Neural cell (in vitro differentiated cells): ENCODE data around the gene TNS3. TPM values are rescaled to one million over a fixed set of nuclear protein-coding genes. Genes with fewer than 3 reads are reported as not detected.

Experiments
- H2AFZ ChIP-seq: fragments of 200-600, 300-800 bp; sonication (generic), shearing (Covaris generic); 2 replicates; pipeline ENCODE4 v1.6.0; 2014; ENCODE audit warnings: low read depth, mild to moderate bottlenecking, antibody characterized with exemption, low read length, moderate library complexity
- H3F3A ChIP-seq: fragments of 200-600 bp; shearing (Covaris generic); 2 replicates; pipeline ENCODE4 v1.6.1; 2016; ENCODE audit warnings: mild to moderate bottlenecking, moderate library complexity, mixed read lengths, antibody characterized with exemption, low read length; ENCODE audit not compliant: insufficient read depth, poor library complexity, severe bottlenecking
- H3K27ac ChIP-seq: fragments of 200-600, 300-800 bp; sonication (generic), shearing (Covaris generic); 2 replicates; pipeline ENCODE4 v1.5.1; 2014; ENCODE audit warnings: mild to moderate bottlenecking, low read length, moderate library complexity
- H3K27me3 ChIP-seq: fragments of 300-800, 200-600 bp; sonication (generic), shearing (Covaris generic); 2 replicates; pipeline ENCODE4 v1.6.0; 2014; ENCODE audit warnings: mild to moderate bottlenecking, low read depth, low read length, moderate library complexity; ENCODE audit not compliant: insufficient read depth
- H3K36me3 ChIP-seq: fragments of 300-800, 200-600 bp; sonication (generic), shearing (Covaris generic); 2 replicates; pipeline ENCODE4 v1.5.1; 2014; ENCODE audit warnings: mild to moderate bottlenecking, antibody characterized with exemption, low read length, moderate library complexity; ENCODE audit not compliant: insufficient read depth
- H3K4me2 ChIP-seq: fragments of 300-800, 200-600 bp; sonication (generic), shearing (Covaris generic); 2 replicates; pipeline ENCODE4 v1.6.0; 2014; ENCODE audit warnings: mild to moderate bottlenecking, low read length
- H3K4me3 ChIP-seq: fragments of 300-800, 200-600 bp; sonication (generic), shearing (Covaris generic); 2 replicates; pipeline ENCODE4 v1.5.1; 2014; ENCODE audit warnings: mild to moderate bottlenecking, low read length, moderate library complexity
- H3K79me2 ChIP-seq: fragments of 200-600 bp; shearing (Covaris generic); replicated peaks from 2 replicates; pipeline ENCODE4 v1.6.0; 2014; ENCODE audit warnings: mild to moderate bottlenecking, low read length, moderate library complexity; ENCODE audit not compliant: insufficient read depth
- H3K9ac ChIP-seq: fragments of 300-800, 200-600 bp; sonication (generic), shearing (Covaris generic); 2 replicates; pipeline ENCODE4 v1.6.1; 2016; ENCODE audit warnings: mild to moderate bottlenecking, low read length, mixed read lengths
- H3K9me2 ChIP-seq: fragments of 200-600 bp; shearing (Covaris generic); 2 replicates; pipeline ENCODE4 v1.6.1; 2016; ENCODE audit warnings: mild to moderate bottlenecking, low read length, mixed read lengths; ENCODE audit not compliant: insufficient read depth
- H3K9me3 ChIP-seq: fragments of 200-600, 300-800 bp; sonication (generic), shearing (Covaris generic); 2 replicates; pipeline ENCODE4 v1.6.1; 2016; ENCODE audit warnings: mild to moderate bottlenecking, mixed run types, low read length, moderate library complexity, mixed read lengths
- H4K20me1 ChIP-seq: fragments of 200-600 bp; shearing (Covaris generic); 2 replicates; pipeline ENCODE4 v1.6.1; 2016; ENCODE audit warnings: mild to moderate bottlenecking, mixed run types; ENCODE audit not compliant: insufficient read depth
- CTCF ChIP-seq: fragments of 450-650 bp; IDR thresholded peaks from 2 replicates; pipeline ENCODE4 v1.5.1; 2014; ENCODE audit warnings: antibody characterized with exemption, mild to moderate bottlenecking, moderate library complexity; ENCODE audit not compliant: poor library complexity, severe bottlenecking
- EP300 ChIP-seq: fragments of 450-650 bp; conservative IDR thresholded peaks from 2 replicates; pipeline ENCODE4 v1.6.1; 2014; ENCODE audit warnings: antibody characterized with exemption, mild to moderate bottlenecking, moderate library complexity; ENCODE audit not compliant: poor library complexity, severe bottlenecking
- EZH2 ChIP-seq: fragments of 200-600, 300-800 bp; shearing (Covaris generic), sonication (generic); IDR thresholded peaks from 2 replicates; pipeline ENCODE4 v1.6.1; 2014; ENCODE audit warnings: antibody characterized with exemption, low read length, borderline replicate concordance, mild to moderate bottlenecking; ENCODE audit not compliant: insufficient read depth, poor library complexity, severe bottlenecking
- MXI1 ChIP-seq: fragments of 450-650 bp; conservative IDR thresholded peaks from 2 replicates; pipeline ENCODE4 v1.6.1; 2014; ENCODE audit warnings: antibody characterized with exemption, mild to moderate bottlenecking; ENCODE audit not compliant: poor library complexity, severe bottlenecking
- POLR2AphosphoS5 ChIP-seq: IDR thresholded peaks from 2 replicates; pipeline ENCODE4 v1.6.1; 2012
- RAD21 ChIP-seq: fragments of 450-650 bp; conservative IDR thresholded peaks from 2 replicates; pipeline ENCODE4 v1.6.1; 2014; ENCODE audit warnings: antibody characterized with exemption, mild to moderate bottlenecking, moderate library complexity
- REST ChIP-seq: IDR thresholded peaks from 2 replicates; pipeline ENCODE4 v1.6.1; 2012; ENCODE audit warnings: borderline replicate concordance
- SMC3 ChIP-seq: fragments of 450-650 bp; conservative IDR thresholded peaks from 2 replicates; pipeline ENCODE4 v1.6.1; 2014; ENCODE audit warnings: antibody characterized with exemption, mild to moderate bottlenecking, moderate library complexity; ENCODE audit not compliant: poor library complexity
- TAF1 ChIP-seq: IDR thresholded peaks from 2 replicates; pipeline ENCODE4 v1.6.1; 2012; ENCODE audit warnings: low read depth
- polyA plus RNA-seq: library from polyadenylated mRNA; depleted of rRNA; stranded (reverse); fragments of >200 nt; gene quantifications from 2 replicates; pipeline ENCODE4 v1.2.3, GENCODE V29; 2014

Gene TNS3
- polyA plus RNA-seq, 1 donor from 2014 or later = 0.58 TPM

GRCh38 chr7:47497367-47498096 lies 84.4 kb downstream of the TNS3 start:
- Histone ChIP-seq H3K79me2 (no peaks in the 10 kb centered on the region), H3K4me2 (no peak overlapping the region), H4K20me1 (no peaks in the 10 kb centered on the region), H3K9me2 (no peaks in the 10 kb centered on the region), H3K4me3 (no peak overlapping the region), H3K9ac (no peak overlapping the region), H2AFZ (no peak overlapping the region), H3K27me3 (no peaks in the 10 kb centered on the region), H3K9me3 (no peaks in the 10 kb centered on the region), H3F3A (no peaks in the 10 kb centered on the region), H3K36me3 (no peaks in the 10 kb centered on the region), H3K27ac (no peak overlapping the region)
- no peak for TF ChIP-seq TAF1
- TF ChIP-seq MXI1 = no peak
- TF ChIP-seq CTCF = no peak
- TF ChIP-seq REST = no peak
- TF ChIP-seq EZH2 = no peak
- no peak for TF ChIP-seq EP300
- no peak for TF ChIP-seq RAD21
- TF ChIP-seq POLR2AphosphoS5 = no peak
- TF ChIP-seq SMC3 = no peak

- Histone ChIP-seq H3K36me3 (no peaks in the 10 kb centered on the region), H3K27ac (no peak overlapping the region), H2AFZ (no peak overlapping the region), H3K4me2 (no peak overlapping the region), H4K20me1 (no peaks in the 10 kb centered on the region), H3K9me3 (no peaks in the 10 kb centered on the region), H3K9ac (no peak overlapping the region), H3K4me3 (no peak overlapping the region), H3F3A (no peaks in the 10 kb centered on the region), H3K79me2 (no peaks in the 10 kb centered on the region), H3K27me3 (no peaks in the 10 kb centered on the region), H3K9me2 (no peaks in the 10 kb centered on the region)
- no peak for TF ChIP-seq MXI1
- no peak for TF ChIP-seq SMC3
- TF ChIP-seq EP300 = no peak
- TF ChIP-seq TAF1 = no peak
- TF ChIP-seq RAD21 = no peak
- TF ChIP-seq REST = no peak
- TF ChIP-seq EZH2 = no peak
- no peak for TF ChIP-seq POLR2AphosphoS5
- no peak for TF ChIP-seq CTCF
These were observed 85.2 kb downstream of the TNS3 start for GRCh38 chr7:47496666-47497065.
